CD14-positive monocyte (primary cell): ENCODE results near the gene PDPR. TPM values are rescaled to one million over a fixed set of nuclear protein-coding genes. Genes with fewer than 3 reads are reported as not detected.
"Not testable (repeated sequence)": the region's sequence is repeated elsewhere in the genome, so short reads cannot be mapped to it uniquely, and the experiment has no call there.

Experiments used
- DNase-seq, 3 donors: peaks; one replicate each; pipeline ENCODE4 v3.0.0-alpha.2; 2011 to 2022
- H2AFZ ChIP-seq: 2 replicates; pipeline ENCODE4 v1.6.0; 2012; ENCODE audit warnings: mild to moderate bottlenecking, low read depth, low read length, inconsistent platforms; ENCODE audit not compliant: insufficient read depth, poor library complexity, severe bottlenecking
- H3K27ac ChIP-seq, 2 donors: 1 replicate in 1 of 2; 2 replicates in 1 of 2; pipeline ENCODE4 v1.5.1; 2012 to 2013; ENCODE audit warnings: low read length in 2 of 2, control low read depth in 1 of 2, inconsistent platforms in 1 of 2, low read depth in 1 of 2, mild to moderate bottlenecking in 1 of 2
- H3K27me3 ChIP-seq, 2 donors: one replicate each; pipeline versions ENCODE4 v1.6.0 to v1.6.1; 2011 to 2013; ENCODE audit warnings: low read length in 2 of 2; ENCODE audit not compliant: control insufficient read depth in 2 of 2, insufficient read depth in 2 of 2
- H3K36me3 ChIP-seq, 2 donors: replicated peaks in 1 of 2; 1 replicate in 1 of 2; 2 replicates in 1 of 2; pipeline versions ENCODE4 v1.5.1 to v1.6.1; 2012 to 2013; ENCODE audit warnings: low read length in 2 of 2, control low read depth in 1 of 2, inconsistent platforms in 1 of 2, mild to moderate bottlenecking in 1 of 2; ENCODE audit not compliant: insufficient read depth in 2 of 2, control insufficient read depth in 1 of 2
- H3K4me1 ChIP-seq, 2 donors: 1 replicate in 1 of 2; 2 replicates in 1 of 2; pipeline versions ENCODE4 v1.5.1 to v1.6.1; 2012 to 2013; ENCODE audit warnings: low read length in 2 of 2, control low read depth in 1 of 2, inconsistent platforms in 1 of 2, mild to moderate bottlenecking in 1 of 2, moderate library complexity in 1 of 2; ENCODE audit not compliant: insufficient read depth in 2 of 2, control insufficient read depth in 1 of 2
- H3K4me2 ChIP-seq: replicated peaks from 2 replicates; pipeline ENCODE3; 2012; ENCODE audit warnings: low read length, moderate library complexity, mild to moderate bottlenecking; ENCODE audit not compliant: poor library complexity, severe bottlenecking; ENCODE audit errors: extremely low read depth
- H3K4me3 ChIP-seq, 3 experiments: fragments of 200-600 bp in 1 of 3; sonication (generic) in 1 of 3; replicated peaks in 1 of 3; 1 replicate in 2 of 3; 2 replicates in 1 of 3; pipeline ENCODE4 v1.5.1; 2011 to 2013; ENCODE audit warnings: low read length in 3 of 3, mild to moderate bottlenecking in 3 of 3, control low read depth in 2 of 3, low read depth in 2 of 3, inconsistent platforms in 1 of 3, moderate library complexity in 1 of 3
- H3K79me2 ChIP-seq: 2 replicates; pipeline ENCODE4 v1.6.0; 2012; ENCODE audit warnings: mild to moderate bottlenecking, control low read depth, inconsistent platforms, low read length, moderate library complexity; ENCODE audit not compliant: insufficient read depth
- H3K9ac ChIP-seq: 2 replicates; pipeline ENCODE4 v1.6.0; 2017; ENCODE audit warnings: low read length, mild to moderate bottlenecking; ENCODE audit not compliant: insufficient read depth, poor library complexity, severe bottlenecking
- H3K9me3 ChIP-seq, 2 donors: replicated peaks in 1 of 2; 1 replicate in 1 of 2; 2 replicates in 1 of 2; pipeline versions ENCODE4 v1.5.1 to v1.6.1; 2012 to 2013; ENCODE audit warnings: low read length in 2 of 2, control low read depth in 1 of 2; ENCODE audit not compliant: control insufficient read depth in 1 of 2, insufficient read depth in 1 of 2
- H4K20me1 ChIP-seq: 2 replicates; pipeline ENCODE4 v1.6.0; 2012; ENCODE audit warnings: mild to moderate bottlenecking, low read length, control low read depth, moderate library complexity; ENCODE audit not compliant: insufficient read depth
- H3K27ac Mint-ChIP-seq, 7 donors: one replicate each; pipeline ENCODE4 v1.8.0; 2020; ENCODE audit warnings: mild to moderate bottlenecking in 7 of 7, mixed read lengths in 7 of 7, moderate library complexity in 6 of 7, inconsistent platforms in 2 of 7
- H3K27me3 Mint-ChIP-seq, 3 donors: one replicate each; pipeline ENCODE4 v1.8.0; 2021 to 2022; ENCODE audit warnings: low read depth in 3 of 3, mild to moderate bottlenecking in 3 of 3, mixed read lengths in 3 of 3, moderate library complexity in 3 of 3, inconsistent platforms in 1 of 3
- H3K36me3 Mint-ChIP-seq, 2 donors: one replicate each; pipeline ENCODE4 v1.8.0; 2020; ENCODE audit warnings: mixed read lengths in 2 of 2, inconsistent platforms in 1 of 2, mild to moderate bottlenecking in 1 of 2
- H3K4me1 Mint-ChIP-seq: one replicate; pipeline ENCODE4 v1.8.0; 2020; ENCODE audit warnings: mild to moderate bottlenecking, mixed read lengths
- H3K4me3 Mint-ChIP-seq, 2 donors: one replicate each; pipeline ENCODE4 v1.8.0; 2020; ENCODE audit warnings: mild to moderate bottlenecking in 2 of 2, mixed read lengths in 2 of 2, moderate library complexity in 1 of 2
- H3K9me3 Mint-ChIP-seq, 7 donors: one replicate each; pipeline ENCODE4 v1.8.0; 2020 to 2022; ENCODE audit warnings: mixed read lengths in 7 of 7, mild to moderate bottlenecking in 6 of 7, moderate library complexity in 6 of 7, inconsistent platforms in 2 of 7
- WGBS: methylation state at CpG from one replicate; pipeline ENCODE4 v1.1.5; 2013; ENCODE audit warnings: missing lambda C conversion rate; ENCODE audit not compliant: insufficient coverage; 5-methylcytosine and 5-hydroxymethylcytosine counted together
- intact Hi-C, 2 donors: fragments of 100-400 bp; cut with micrococcal nuclease; formaldehyde crosslinking; loops; one replicate each; pipeline versions ENCODE4 v1.15.0 to v1.15.1; 2023
- polyA plus RNA-seq, 3 donors: library from polyadenylated mRNA; depleted of rRNA in 1 of 3; unstranded in 2 of 3; stranded (reverse) in 1 of 3; fragments of 300-500 nt in 2 of 3; fragments of >200 nt in 1 of 3; fragmentation: Illumina TruSeq in 2 of 3; gene quantifications; 1 replicate in 2 of 3; 2 replicates in 1 of 3; pipeline ENCODE4 v1.2.3, GENCODE V29; 2012 to 2021

PDPR gene
- polyA plus RNA-seq, 3 donors: 5.1 to 26.4 (median 5.7) TPM

DNA sequence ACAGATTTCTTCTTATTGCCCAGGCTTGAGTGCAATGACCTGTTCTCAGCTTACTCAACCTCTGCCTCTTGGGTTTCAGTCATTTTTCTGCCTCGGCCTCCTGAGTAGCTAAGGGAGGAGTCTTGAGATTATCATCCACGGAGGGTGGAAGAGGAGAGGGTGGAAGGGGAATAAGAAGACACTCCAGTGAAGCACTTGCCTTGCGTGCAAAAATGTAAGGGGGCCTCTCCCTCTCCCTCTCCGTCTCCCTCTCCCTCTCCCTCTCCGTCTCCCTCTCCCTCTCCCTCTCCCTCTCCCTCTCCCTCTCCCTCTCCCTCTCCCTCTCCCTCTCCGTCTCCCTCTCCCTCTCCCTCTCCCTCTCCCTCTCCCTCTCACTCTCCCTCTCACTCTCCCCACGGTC lies 89.4 kb downstream of the PDPR start:
- intact Hi-C loops, H3K79me2 ChIP-seq, H3K4me1 Mint-ChIP-seq, H2AFZ ChIP-seq, H3K4me3 ChIP-seq, H3K4me1 ChIP-seq, H3K27me3 ChIP-seq, H3K27ac Mint-ChIP-seq, DNase-seq, H3K27ac ChIP-seq, H3K27me3 Mint-ChIP-seq, H3K4me2 ChIP-seq, H3K9me3 ChIP-seq, H3K36me3 ChIP-seq, H3K9me3 Mint-ChIP-seq, H4K20me1 ChIP-seq, H3K4me3 Mint-ChIP-seq, H3K9ac ChIP-seq: not testable (repeated sequence)
- no CpG with 5 or more reads among the region's 7 CpGs for WGBS
- peaks cover 7 to 21% of the 10 kb centered on the region in 2 donors for H3K36me3 Mint-ChIP-seq

DNA sequence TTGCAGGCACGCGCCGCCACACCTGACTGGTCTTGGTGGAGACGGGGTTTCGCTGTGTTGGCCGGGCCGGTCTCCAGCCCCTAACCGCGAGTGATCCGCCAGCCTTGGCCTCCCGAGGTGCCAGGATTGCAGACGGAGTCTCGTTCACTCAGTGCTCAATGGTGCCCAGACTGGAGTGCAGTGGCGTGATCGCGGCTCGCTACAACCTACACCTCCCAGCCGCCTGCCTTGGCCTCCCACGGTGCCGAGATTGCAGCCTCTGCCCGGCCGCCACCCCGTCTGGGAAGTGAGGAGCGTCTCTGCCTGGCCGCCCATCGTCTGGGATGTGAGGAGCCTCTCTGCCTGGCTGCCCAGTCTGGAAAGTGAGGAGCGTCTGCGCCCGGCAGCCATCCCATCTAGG lies 89.9 kb downstream of the PDPR start:
- H3K79me2 ChIP-seq, H3K4me3 ChIP-seq, intact Hi-C loops, H3K27me3 ChIP-seq, H2AFZ ChIP-seq, H3K27me3 Mint-ChIP-seq, H3K4me1 Mint-ChIP-seq, H3K9ac ChIP-seq, H4K20me1 ChIP-seq, H3K27ac ChIP-seq, H3K36me3 ChIP-seq, H3K4me3 Mint-ChIP-seq, H3K27ac Mint-ChIP-seq, DNase-seq, H3K4me2 ChIP-seq, H3K9me3 Mint-ChIP-seq, H3K4me1 ChIP-seq, H3K9me3 ChIP-seq: not testable (repeated sequence)
- no CpG with 5 or more reads among the region's 29 CpGs for WGBS
- peaks cover 7 to 21% of the 10 kb centered on the region in 2 donors for H3K36me3 Mint-ChIP-seq

DNA sequence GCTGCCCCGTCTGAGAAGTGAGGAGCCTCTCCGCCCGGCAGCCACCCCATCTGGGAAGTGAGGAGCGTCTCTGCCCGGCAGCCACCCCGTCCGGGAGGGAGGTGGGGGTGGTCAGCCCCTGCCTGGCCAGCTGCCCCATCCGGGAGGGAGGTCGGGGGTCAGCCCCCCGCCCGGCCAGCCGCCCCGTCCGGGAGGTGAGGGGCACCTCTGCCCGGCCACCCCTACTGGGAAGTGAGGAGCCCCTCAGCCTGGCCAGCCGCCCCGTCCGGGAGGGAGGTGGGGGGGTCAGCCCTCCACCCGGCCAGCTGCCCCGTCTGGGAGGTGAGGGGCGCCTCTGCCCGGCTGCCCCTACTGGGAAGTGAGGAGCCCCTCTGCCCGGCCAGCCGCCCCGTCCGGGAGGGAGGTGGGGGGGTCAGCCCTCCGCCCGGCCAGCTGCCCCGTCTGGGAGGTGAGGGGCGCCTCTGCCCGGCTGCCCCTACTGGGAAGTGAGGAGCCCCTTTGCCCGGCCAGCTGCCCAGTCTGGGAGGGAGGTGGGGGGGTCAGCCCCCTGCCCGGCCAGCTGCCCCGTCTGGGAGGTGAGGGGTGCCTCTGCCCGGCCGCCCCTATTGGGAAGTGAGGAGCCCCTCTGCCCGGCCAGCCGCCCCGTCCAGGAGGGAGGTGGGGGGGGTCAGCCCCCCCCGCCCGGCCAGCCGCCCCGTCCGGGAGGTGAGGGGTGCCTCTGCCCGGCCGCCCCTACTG lies 90.7 kb downstream of the PDPR start:
- 100% methylated on average over 1 of the region's 46 CpGs for WGBS
- intact Hi-C loops, H3K4me3 Mint-ChIP-seq, H3K27ac Mint-ChIP-seq, H3K4me1 ChIP-seq, H3K27me3 ChIP-seq, H3K9me3 ChIP-seq, H2AFZ ChIP-seq, DNase-seq, H3K79me2 ChIP-seq, H3K4me2 ChIP-seq, H3K9me3 Mint-ChIP-seq, H3K9ac ChIP-seq, H3K27me3 Mint-ChIP-seq, H3K36me3 ChIP-seq, H4K20me1 ChIP-seq, H3K4me1 Mint-ChIP-seq, H3K27ac ChIP-seq, H3K4me3 ChIP-seq: not testable (repeated sequence)
- peaks cover 11 to 25% of the 10 kb centered on the region in 2 donors for H3K36me3 Mint-ChIP-seq

DNA sequence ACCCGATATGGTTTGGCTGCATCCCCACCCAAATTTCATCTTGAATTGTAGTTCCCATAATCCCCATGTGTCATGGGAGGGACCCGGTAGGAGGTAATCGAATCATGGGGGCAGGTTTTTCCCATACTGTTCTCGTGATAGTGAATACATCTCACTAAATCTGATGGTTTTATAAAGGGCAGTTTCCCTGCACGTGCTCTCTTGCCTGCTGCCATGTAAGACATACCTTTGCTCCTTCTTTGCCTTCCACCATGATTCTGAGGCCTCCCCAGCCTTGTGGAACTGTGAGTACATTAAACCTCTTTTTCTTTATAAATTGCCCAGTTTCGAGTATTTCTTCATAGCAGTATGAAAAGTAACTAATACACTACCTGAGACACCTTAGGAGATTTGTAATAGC lies 92.2 kb downstream of the PDPR start:
- WGBS: no CpG with 5 or more reads among the region's 6 CpGs
- H3K27me3 ChIP-seq, H3K4me3 ChIP-seq, H3K9me3 Mint-ChIP-seq, H2AFZ ChIP-seq, H3K9ac ChIP-seq, H3K4me3 Mint-ChIP-seq, H3K4me1 Mint-ChIP-seq, H3K27me3 Mint-ChIP-seq, H4K20me1 ChIP-seq, H3K27ac Mint-ChIP-seq, H3K9me3 ChIP-seq, intact Hi-C loops, H3K79me2 ChIP-seq, H3K4me1 ChIP-seq, H3K27ac ChIP-seq, H3K36me3 ChIP-seq, DNase-seq, H3K4me2 ChIP-seq: not testable (repeated sequence)
- peaks cover 12 to 29% of the 10 kb centered on the region in 2 donors for H3K36me3 Mint-ChIP-seq
